RPMI7951 (cell line): Measurements from ENCODE around the gene RAET1L. TPM values are rescaled to one million over a fixed set of nuclear protein-coding genes. Genes with fewer than 3 reads are reported as not detected.
"Not testable (repeated sequence)": the region's sequence is repeated elsewhere in the genome, so short reads cannot be mapped to it uniquely, and the experiment has no call there.

Experiments
- DNase-seq: peaks from one replicate; pipeline ENCODE4 v3.0.0-alpha.2; 2012; ENCODE audit warnings: low read depth
- total RNA-seq: library from RNA; depleted of rRNA; stranded (reverse); fragments of >200 nt; shearing (Covaris generic); gene quantifications from 2 replicates; pipeline ENCODE4 v1.2.3, GENCODE V29; 2014

RAET1L gene
- total RNA-seq, 1 experiment from 2014 or later, result not detected

DNA sequence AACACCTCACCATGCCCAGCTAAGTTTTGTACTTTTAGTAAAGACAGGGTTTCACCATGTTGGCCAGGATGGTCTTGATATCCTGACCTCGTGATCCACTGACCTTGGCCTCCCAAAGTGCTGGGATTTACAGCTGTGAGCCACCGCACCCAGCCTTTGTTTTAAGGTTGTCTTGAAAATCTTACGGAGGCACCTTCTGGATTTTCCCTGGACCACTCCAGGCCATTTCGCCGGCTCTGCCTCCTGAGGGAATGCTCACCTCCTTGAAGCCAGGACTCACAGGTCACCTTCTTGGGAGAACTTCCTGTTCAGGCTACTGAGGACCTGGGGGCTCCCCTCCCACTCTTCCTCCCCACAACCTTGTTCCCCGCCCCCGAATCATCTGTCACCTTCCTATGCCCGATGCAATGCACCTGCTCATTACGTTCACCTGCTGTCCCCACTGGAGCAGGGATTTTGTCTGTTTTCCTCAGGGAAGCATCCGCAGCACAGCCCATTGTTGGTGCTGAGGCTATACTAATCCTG is 19.4 kb upstream of the RAET1L start:
- no peak for DNase-seq

GRCh38 chr6:150043501-150044412 is 18.4 kb upstream of the RAET1L start:
- DNase-seq, result no peak

DNA sequence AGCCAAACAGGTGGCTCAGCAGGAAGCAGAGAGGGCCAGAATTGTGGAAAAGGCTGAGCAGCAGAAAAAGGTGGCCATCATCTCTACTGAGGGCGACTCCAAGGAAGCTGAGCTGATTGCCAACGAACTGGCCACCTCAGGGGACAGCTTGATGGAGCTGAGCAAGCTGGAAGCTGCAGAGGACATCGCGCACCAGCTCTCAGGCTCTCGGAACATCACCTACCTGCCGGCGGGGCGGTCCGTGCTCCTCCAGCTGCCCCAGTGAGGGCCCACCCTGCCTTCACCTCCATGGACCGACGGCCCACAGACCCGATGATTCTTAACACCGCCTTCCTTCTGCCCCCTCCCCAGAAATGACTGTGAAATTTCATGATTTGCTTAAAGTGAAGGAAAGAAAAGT is 17.8 kb upstream of the RAET1L start:
- DNase-seq, result no peak

GRCh38 chr6:150038202-150039062 is 13.1 kb upstream of the RAET1L start:
- no peak for DNase-seq

- no peak for DNase-seq
Measured at GRCh38 chr6:150037526-150038201, 12.3 kb upstream of the RAET1L start.

DNA sequence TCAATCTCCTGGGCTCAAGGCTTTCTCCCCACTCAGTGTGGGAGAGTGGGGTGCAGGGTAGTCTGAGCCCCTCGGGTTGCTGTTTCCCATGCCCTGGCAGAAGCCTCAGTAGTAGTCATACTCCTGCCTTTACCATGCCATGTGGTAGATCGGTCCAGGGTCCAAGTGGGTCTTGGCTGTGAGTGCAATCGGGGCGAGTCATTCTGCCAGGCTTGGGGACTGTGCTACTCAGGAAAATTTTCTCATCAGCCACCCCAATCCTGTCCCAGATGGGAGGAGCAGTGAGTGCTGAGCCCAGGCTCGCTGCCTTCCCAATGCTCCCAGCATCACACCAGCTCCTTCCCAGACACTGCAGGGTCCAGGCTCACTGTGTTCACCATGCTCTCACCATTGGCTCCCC is 10.7 kb upstream of the RAET1L start:
- no peak for DNase-seq

DNA sequence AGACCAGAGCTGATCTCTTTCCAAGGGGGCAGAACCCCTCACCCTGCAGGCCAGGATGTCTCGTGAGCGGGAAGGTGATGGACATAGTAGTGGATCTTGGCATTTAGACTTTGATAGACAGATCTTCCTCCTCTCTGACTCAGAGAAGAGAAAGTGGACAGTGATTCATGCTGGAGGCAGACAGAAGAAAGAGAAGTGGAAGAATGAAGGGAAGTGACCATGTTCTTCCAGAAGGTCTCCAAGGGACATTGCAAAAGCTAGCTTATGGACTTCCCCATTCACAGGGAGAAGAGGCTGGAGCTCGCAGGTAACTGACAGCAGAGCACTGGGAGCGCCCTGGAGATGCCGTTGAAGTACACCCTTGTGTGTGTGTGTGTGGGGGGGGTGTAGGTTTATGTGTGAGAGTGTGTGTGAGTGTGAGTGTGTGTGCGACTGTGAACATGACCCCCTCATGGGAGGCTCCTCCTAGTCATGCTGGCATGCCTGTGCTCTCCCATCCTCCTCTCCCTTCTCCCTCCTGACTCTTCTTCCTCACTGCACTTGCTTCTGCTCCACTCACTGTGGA is 8.0 kb upstream of the RAET1L start:
- no peak for DNase-seq

DNA sequence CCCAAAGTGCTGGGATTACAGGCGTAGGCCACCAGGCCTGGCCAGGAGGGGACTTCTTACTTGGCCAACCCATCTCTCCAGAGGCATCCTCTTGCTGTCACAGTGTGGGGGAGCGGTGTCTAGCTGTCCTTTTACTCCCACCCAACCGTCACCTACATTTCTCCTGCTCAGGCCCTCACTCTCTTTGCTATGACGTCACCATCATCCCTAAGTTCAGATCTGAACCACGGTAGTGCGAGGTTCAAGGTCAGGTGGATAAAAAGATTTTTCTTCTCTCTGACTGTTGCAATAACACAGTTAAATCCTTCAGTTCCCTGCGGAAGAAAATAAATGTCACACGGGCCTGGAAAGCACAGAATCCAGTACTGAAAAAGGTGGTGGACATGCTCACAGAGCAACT is 7.3 kb upstream of the RAET1L start:
- DNase-seq, result no peak

DNA sequence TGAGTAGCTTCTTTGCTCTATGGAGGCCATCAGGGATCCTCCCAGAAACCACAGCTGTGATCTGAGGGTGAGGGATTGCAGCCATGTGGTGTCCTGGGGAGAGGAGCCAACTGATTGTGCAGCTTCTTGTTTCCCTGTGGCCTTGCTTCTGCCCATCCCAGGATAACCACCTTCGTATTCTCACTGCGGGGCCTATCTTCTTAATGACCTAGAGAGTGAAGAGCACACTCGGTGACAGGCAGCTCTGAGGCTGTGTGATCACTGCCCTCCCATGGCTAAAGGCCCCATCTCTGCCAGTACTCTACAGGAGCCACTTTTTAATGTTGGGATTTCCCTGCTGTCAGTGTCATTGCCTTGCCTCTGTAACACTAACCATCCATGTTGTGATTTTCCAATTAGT is 5.3 kb upstream of the RAET1L start:
- no peak for DNase-seq

GRCh38 chr6:150029749-150030148 is 4.4 kb upstream of the RAET1L start:
- DNase-seq, result no peak

- DNase-seq, result no peak
Measured at GRCh38 chr6:150029276-150029675, 3.9 kb upstream of the RAET1L start.

DNA sequence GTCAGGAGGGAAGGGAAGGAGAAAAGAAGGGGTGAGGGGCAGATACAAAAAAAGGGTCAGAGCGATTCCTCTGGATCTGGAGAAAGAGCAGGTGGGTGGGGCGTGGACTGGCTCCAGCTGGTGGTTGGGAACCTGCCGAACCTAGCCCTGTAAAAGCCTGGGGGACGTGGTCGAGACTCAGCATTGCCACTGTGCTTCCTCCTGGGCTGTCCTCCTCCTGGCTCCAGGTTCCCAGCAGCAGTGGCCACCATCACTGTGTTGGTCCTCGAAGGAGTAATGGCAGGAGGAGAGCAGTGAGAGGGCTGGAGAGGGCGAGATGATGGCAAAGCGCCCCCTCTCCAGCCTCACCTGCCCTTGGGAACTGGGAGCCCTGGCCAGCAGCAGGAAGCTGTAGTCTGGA is 3.5 kb upstream of the RAET1L start:
- no peak for DNase-seq

DNA sequence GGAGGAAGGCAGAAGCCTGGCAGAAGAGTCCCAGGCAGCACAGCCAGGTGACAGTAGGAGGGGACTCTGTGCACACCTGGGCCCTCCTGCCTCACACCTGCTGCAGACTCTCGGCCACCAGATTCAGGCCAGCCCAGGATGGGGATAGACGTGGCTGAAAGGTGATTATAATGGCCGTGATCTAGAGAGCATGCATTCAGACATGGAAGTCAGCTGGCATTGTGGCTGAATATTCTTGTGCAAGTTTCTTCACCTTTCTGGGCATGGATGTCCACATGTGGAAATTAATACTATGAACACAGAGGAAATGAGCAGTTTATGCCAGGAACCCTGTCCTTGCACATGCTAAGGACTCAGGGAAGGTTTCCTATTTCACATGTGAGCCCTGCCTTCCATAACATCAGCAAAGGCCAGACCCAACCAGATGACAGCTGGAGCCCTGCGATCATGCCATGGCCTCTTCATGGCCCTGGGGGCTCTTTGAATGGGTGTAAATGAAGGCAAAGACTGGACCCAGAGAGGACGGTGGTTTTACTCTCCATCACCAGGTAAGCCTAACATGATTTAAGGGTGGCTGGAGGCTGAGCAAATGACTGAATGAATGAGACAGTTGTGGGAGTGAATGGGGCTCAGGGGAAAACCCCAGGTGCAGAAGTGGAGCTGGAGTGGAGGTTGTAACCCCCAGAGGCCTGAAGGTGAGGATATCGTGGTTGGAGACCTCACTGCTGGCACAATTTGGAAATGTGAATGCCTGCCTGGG is 2.7 kb upstream of the RAET1L start:
- no peak for DNase-seq

DNA sequence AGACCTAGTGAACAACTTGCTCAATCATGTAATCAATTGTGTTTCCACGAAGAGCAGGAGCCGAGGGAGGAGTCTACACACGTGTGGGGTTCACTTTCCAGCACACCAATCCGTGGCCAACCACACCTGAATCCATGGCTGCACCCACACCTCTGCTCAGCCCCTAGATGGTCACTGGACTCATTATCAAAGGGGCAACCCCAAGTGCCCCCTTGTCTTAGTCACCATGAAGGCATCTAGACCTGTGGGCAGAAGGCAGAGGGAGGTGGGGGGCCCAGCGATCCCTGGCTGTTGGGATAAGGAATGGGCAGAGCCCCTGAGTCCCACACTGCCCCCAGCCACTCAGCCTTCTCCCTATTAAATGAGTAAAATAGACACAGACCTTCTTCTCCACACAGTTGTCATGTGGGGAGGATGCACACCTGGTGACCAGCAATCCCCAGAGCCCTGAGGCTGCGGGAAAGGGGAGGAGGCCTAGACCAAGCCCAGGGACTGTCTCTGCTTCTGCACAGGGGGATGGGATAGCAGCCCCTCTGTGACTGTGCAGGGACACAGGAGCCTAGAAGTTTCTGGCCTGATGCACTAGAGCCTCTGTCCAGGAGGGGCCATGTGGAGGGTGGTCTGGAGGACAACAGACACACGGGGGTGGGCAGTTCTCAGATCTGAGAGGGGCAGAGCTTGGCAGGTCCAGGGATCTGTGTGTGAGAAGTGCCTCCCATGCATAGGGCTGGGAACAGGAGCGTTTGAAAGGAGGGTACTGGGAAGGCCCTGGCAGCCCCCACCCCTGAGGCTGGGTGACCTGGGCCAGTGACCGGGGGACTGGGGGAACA is 1.9 kb upstream of the RAET1L start:
- no peak for DNase-seq

DNA sequence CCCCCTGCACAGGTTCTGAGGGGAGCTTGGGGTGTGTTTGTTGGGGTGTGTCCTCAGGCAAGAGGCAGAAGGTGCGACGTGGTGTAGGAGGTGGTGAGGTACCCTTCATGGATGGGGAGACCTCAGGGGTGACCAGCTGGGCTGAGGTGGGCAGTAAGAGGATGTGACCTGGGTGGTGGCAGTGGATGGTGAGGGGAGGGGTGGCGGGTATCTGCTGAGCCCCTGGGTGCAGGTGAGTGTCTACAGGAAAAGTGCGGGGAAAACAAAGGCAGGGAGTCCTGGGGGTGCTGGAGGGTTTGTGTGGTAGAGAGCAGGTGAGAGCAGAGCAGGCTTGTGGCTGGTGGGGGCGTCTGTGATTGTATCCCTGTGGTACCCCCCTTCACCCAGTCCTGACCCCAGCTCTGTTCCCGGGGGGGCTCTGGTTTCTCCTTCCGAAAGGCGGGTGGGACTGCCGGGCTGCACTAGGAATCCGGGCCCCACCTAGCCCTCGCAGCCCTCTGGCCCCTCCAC is 631 bp downstream of the RAET1L start:
- DNase-seq, result no peak

DNA sequence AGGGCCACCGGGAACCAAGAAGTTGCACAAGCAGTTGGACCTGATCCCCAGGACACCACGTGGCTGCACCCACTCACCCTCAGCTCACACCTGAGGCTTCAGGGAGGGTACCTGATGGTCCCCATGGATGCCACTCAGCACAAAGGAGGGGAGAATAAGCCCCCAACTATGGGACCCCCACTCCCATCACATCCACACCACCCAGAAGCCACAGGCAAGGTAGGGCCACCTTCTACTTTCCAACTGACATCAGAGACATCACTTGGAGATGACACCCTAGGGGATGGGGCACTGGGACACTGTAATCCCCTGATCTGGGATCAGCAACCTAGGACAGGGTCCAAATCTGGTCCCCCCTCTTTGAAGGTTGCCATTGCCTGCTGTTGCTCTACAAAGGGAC is 1.3 kb downstream of the RAET1L start:
- not testable (repeated sequence) for DNase-seq

- DNase-seq, result not testable (repeated sequence)
Measured at GRCh38 chr6:150021870-150022269, 3.5 kb downstream of the RAET1L start.

DNA sequence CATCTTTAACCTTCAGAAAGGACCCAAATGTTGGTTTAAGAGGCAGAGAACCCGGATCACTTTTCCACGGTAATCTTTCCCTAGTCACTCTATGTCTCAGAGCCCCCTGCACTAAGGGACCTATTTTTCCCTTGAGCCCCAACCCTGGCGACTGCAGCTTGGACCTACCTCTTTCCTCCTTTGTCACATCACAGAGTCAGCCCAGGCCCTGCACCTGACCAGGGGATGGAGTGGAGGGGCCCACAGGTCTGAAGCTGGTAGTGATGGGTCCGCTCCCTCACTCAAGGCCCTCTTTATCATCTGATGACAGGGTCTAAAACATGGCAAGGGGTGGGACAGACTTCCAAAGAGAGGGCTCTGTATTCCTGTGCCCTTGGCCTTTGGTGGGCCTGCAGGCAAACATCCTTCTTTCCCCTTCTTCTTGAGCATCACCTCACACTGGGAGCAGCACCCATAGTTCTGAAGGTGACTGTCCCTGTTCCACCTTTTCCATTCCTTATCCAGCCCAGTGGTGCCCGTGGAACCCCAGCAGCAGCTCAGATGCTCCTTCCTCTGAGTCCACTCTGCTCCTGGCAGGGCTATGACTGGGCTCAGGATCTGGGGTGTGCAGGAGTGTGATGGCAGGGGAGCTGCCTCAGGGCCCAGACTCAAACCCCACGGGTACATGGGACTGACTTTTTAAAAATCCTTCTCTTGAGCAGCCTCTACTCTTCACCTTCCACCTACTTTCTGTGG is 6.3 kb downstream of the RAET1L start:
- DNase-seq, result no peak

- DNase-seq, result not testable (repeated sequence)
Measured at GRCh38 chr6:150017186-150017521, 8.2 kb downstream of the RAET1L start.
